ENCODE results near the gene CCL5. TPM values are rescaled to one million over a fixed set of nuclear protein-coding genes. Genes with fewer than 3 reads are reported as not detected.

The CCL5 gene
- total RNA-seq, 1 experiment from 2014 or later = not detected

- peaks cover 4 to 6% of the 10 kb centered on the region in 2 experiments for H3K4me1 Mint-ChIP-seq
- H3K9ac ChIP-seq (ENCODE audit: extremely low read depth, insufficient read length, low read length) = no peak overlapping the region
- no peaks in the 10 kb centered on the region for H3K79me1 ChIP-seq (ENCODE audit: insufficient read depth, low read depth, low read length, poor library complexity, severe bottlenecking)
- no peak overlapping the region for H4K5ac ChIP-seq (ENCODE audit: insufficient read length, low read depth, low read length)
- H3K9me3 ChIP-seq (ENCODE audit: control insufficient read depth, low read depth, low read length) = no peaks in the 10 kb centered on the region
- no peaks in the 10 kb centered on the region for H3K4me1 ChIP-seq (ENCODE audit: insufficient read depth, low read length)
- H3T11ph ChIP-seq (ENCODE audit: low read length) = no peak overlapping the region
- no peak overlapping the region for H2BK15ac ChIP-seq (ENCODE audit: low read depth, low read length)
- no peak overlapping the region for H4K91ac ChIP-seq (ENCODE audit: insufficient read length, low read depth, low read length)
- no peak overlapping the region for H3K4me3 Mint-ChIP-seq
- TF ChIP-seq, protein P1, sequence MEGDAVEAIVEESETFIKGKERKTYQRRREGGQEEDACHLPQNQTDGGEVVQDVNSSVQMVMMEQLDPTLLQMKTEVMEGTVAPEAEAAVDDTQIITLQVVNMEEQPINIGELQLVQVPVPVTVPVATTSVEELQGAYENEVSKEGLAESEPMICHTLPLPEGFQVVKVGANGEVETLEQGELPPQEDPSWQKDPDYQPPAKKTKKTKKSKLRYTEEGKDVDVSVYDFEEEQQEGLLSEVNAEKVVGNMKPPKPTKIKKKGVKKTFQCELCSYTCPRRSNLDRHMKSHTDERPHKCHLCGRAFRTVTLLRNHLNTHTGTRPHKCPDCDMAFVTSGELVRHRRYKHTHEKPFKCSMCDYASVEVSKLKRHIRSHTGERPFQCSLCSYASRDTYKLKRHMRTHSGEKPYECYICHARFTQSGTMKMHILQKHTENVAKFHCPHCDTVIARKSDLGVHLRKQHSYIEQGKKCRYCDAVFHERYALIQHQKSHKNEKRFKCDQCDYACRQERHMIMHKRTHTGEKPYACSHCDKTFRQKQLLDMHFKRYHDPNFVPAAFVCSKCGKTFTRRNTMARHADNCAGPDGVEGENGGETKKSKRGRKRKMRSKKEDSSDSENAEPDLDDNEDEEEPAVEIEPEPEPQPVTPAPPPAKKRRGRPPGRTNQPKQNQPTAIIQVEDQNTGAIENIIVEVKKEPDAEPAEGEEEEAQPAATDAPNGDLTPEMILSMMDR (conservative IDR thresholded peaks at IDR 0.05) = no peak
- H3K36me3 Mint-ChIP-seq (ENCODE audit: insufficient read depth in 1 of 3, low read depth in 3 of 3) = peaks cover 0 to 40% (median 38%) of the 10 kb centered on the region in 3 experiments; a peak in 6 of 7 replicates
- H2BK20ac ChIP-seq (ENCODE audit: low read depth, low read length, poor library complexity, severe bottlenecking) = no peak overlapping the region
- H2AFZ ChIP-seq (ENCODE audit: low read length) = no peak overlapping the region
- WGBS (ENCODE audit: extremely low coverage, insufficient read length, low lambda C conversion rate) = no CpG with 5 or more reads among the region's 1 CpG
- no peaks in the 10 kb centered on the region for H3K27me3 ChIP-seq (ENCODE audit: insufficient read depth, low read length)
- no peak overlapping the region for H3K14ac ChIP-seq (ENCODE audit: insufficient read depth, low read length)
- no peak overlapping the region for H2BK12ac ChIP-seq (ENCODE audit: insufficient read length, low read depth, low read length)
- H2AK5ac ChIP-seq (ENCODE audit: insufficient read length, low read length) = no peak overlapping the region
- H3K4ac ChIP-seq (ENCODE audit: low read depth, low read length) = no peak overlapping the region
- no peak overlapping the region for H3K18ac ChIP-seq (ENCODE audit: insufficient read length, low read depth, low read length)
- no peak for DNase-seq
- H3K27ac Mint-ChIP-seq = no peak overlapping the region
- H3K23me2 ChIP-seq (ENCODE audit: insufficient read length, low read depth, low read length, poor library complexity, severe bottlenecking) = no peaks in the 10 kb centered on the region
- H3K9me3 Mint-ChIP-seq = peaks cover 3 to 21% of the 10 kb centered on the region in 2 experiments; a peak in 4 of 5 replicates
- H2BK5ac ChIP-seq (ENCODE audit: insufficient read length, low read length) = no peak overlapping the region
- H3K23ac ChIP-seq (ENCODE audit: insufficient read length, low read depth, low read length) = no peak overlapping the region
- no peak overlapping the region for H2BK120ac ChIP-seq (ENCODE audit: low read depth, low read length, poor library complexity, severe bottlenecking)
- H4K20me1 ChIP-seq (ENCODE audit: control insufficient read depth, insufficient read depth, insufficient read length) = no peaks in the 10 kb centered on the region
- no peak overlapping the region for H4K8ac ChIP-seq (replicated peaks; ENCODE audit: insufficient read length, low read depth, low read length)
- no peaks in the 10 kb centered on the region for H3K79me2 ChIP-seq (ENCODE audit: insufficient read depth, low read length)
- H3K27ac ChIP-seq (ENCODE audit: insufficient read length, low read depth, low read length) = no peak overlapping the region
- no peak overlapping the region for H3K4me2 ChIP-seq (ENCODE audit: insufficient read depth, insufficient read length, low read length)
- peaks cover 2% of the 10 kb centered on the region for H3K27me3 Mint-ChIP-seq (ENCODE audit: low read depth)
- no peak overlapping the region for H3K56ac ChIP-seq (ENCODE audit: insufficient read length, low read depth, low read length)
Measured at GRCh38 chr17:35920229-35920628, 40.1 kb upstream of the CCL5 start.

Data from H9 (cell line).